ENCODE results near the gene ARHGAP26.
A peak's percentile ranks its signal among the peaks of the same experiment; 100 is the strongest.

Gene ARHGAP26

DNA sequence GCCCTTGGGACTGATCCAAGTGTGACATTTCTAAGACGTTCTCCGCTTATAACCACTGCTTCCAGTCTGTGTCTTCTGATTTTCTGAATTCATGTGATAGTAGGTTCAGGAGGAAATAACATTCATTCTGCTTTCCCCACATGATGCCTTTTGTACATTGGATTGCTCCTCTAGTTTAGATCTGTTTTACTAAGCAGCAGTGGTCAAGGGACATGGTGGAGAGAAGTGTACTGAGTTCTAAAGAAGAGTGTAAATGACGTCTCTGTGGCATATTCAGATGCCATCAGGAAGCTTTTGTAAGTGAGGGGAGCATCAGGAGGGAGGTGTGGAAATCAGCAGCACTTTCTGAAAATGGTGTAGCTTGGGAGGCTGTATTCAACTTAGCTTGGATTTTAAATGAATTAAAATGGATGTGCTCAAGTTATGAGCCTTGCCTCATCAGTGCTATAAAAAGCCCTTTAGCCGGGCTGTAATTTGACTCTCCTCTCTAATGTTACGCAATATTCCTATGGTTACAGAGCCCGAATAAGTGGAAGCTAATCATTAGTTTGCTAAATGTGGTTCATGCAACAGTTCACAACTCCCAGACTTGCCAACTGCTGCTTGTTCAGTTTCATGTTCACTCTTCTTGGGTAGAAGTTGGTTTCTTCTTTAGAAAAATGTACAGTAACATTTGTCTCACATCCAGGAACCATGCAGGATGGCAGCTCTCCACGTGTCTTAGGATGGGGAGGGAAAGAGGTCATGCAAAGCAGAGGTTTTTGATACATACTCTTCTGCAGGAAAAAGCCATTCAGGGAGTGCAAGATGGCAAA lies 281.3 kb downstream of the ARHGAP26 start:
- ATAC-seq: no peak

DNA sequence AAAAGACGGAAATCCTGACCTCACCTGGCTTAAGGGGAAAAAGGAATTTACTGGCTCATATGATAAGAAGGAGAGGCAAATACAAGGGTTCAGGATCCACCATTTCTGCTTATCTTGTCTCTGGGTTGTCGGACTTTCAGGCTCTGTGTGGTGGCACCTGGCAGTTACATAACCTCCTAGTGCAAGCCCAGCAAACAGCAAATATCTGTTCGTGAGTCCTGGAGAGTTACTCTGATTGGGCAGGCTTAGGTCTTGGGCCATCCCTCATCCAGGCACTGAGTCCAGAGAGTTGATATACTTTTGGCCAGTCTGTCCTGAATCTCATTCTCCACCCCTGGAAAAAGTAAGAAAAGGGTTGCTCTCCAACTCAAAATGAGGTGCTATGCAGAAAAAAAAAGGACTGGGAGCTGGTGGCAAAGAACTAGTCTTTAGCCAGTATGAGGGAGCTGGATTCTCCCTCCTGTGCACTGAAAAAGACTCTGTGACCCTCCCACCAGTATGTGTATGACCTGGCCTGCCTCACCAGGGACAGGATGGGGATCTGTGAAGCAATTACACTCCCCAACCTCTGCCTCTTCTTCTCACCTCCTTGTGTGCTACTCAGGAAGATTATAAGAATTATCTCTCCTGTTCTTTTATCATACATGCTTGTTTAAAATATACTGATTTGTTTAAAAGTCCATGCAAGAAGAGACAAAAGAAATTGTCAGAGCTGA lies 282.9 kb downstream of the ARHGAP26 start:
- no peak for ATAC-seq

DNA sequence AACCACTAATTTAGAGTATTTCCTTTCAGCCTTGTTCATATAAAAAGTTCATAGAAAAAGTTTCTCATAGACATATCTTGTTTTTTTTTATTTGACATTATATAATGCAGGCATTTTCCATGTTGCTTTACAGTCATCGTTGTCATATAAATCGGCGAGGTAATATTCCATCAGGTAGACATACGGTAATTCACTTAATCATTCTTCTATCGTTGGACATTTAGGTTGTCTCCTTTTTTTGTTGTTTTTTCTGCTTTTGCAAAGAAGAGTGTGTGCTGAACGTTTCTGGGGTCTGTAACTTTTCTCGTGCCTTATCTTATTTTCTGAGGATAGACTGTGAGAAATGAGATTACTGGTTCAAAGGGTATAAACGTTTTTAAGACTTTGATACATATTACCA lies 283.6 kb downstream of the ARHGAP26 start:
- ATAC-seq: no peak

DNA sequence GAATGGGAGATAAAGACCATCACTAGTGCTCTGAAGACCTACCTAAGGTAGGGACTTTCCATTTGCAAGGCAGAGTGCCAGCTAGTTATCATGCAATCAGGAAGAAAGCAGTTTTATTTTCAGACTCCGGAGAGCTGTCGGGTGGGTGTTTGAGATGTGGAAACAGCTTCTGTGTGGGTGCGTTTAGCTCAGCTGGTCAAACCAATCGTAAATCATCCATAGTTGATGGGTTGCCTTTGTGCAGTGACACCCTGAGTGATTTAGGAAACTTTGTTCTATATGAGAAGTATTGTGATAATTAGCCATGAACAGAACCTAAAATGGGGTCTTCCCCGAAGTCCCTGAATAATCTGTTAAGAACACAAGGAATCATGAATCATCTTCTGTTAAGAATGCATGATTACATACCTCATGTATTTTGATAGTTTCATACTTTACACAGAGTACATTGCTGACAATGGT lies 284.3 kb downstream of the ARHGAP26 start:
- peak; percentile 72 to 75 for ATAC-seq

DNA sequence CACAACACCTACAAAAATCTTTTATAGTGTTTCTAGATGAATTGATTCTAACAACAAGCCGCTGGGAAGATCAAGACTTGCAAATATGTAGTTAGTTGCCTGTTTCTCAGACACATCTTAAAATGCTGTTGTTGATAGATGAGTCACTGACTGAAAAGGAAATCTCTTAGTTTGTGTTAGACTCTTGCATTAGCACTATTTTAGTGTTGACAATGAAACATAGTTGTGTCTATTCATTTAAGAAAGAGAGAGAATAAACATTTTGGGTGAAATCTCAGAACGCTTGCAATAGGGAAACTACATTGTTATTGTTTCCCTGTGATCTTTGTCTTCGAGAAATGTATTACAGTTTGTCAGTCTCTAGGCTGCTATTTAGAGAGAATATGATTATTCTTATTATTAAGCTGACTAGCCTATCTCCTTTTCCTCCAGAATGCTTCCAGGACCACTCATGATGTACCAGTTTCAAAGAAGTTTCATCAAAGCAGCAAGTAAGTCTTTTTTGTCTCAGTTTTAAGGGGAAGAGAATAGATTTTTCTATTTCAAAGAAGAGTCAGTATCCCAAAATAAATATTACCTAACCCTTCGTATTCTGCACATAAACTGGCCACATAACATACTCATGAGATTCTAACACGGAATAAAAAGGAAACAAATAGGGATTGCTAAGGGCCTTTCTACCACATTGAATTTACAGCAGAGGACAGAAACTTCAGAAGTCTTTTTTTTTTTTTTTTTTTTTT lies 285.6 kb downstream of the ARHGAP26 start:
- ATAC-seq: peak; percentile 36 to 46

DNA sequence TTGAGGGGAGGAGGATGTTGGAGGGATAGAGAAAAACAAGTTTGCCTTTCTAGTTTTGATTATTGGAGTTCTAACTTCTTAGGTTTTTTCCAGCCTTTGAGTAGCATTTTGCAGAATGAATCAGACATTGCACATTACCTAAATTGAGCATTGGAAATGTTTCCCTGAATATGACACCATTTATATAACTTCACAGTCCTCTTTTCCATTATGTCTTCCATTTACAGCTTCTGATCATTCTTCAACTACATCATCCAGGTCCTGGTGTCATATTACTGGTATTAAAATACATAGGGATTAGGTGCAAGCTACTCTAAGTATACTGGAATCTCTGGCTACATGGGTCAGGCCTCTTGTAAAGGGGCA lies 286.1 kb downstream of the ARHGAP26 start:
- ATAC-seq: no peak

DNA sequence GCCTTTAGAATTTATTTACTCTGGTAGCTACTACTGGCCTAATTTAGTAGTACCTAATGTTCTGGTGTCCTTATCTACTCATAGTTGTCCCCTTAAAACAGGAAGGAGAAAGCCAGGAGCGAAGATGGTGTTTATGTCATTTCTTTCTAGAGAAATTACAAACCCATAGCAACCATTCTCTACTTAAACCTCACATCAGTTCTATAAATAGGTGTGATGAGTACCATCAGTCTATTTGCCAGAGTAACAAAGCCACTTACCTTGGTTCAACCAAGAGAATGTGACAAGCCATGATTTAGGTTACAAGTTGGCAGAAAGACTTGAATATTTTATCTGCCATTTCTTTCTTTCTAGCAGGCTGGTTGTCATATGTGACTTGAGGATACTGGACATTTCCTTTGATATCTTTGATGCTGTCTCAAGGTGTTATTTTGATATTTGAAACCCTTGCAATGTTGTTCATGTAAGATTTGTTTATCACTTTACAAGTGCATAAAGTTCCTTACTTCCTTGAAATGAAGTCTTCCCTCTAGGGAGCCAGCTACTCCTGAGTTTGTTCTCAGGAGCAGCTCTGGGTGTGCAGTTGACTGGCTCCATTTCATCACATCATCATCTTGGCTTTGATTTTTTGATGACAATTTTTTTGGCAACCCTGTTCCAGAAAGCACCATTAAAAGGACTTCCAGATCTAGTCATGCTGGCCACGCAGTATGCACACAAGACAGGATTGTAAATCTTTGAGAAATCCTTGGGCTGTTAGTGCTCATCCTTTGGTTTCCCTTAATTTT lies 286.8 kb downstream of the ARHGAP26 start:
- no peak for ATAC-seq

DNA sequence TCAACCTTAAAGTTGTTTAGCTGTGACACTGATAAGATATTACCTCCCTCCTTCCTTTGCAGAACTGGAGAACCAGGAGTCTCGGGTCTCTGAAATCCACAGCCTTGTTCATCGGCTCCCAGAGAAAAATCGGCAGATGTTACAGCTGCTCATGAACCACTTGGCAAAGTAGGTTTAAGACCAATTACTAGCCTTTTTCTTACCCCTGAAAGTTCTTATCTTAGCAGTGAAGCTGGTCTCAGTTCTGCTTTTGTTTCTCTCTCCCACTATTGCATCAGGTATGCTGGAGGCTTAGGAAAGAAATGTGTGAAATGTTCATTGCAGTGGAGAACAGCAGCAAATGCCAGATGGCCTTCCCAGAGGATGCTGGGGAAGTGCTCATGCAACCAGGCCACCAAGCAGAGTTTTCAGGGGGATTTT lies 287.4 kb downstream of the ARHGAP26 start:
- no peak for ATAC-seq

DNA sequence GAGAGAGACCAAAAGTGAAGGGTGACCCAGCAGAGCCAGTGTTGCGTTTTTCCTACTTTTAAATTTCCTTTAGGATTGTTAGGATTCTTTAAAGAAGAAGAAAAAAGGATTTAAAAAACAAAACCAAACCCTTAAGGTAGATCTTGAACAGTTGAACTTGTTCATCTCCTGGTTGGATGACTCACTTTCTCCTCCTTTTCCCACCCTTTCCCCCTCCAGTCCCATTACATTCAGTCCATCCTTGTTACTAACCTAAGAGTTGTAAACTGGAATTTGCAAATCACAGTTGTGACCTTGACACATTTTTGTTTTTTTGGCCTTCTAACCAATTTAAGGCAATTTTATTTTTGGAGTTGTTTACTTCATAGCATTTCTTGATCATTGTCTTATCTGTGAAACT lies 289.2 kb downstream of the ARHGAP26 start:
- no peak for ATAC-seq

DNA sequence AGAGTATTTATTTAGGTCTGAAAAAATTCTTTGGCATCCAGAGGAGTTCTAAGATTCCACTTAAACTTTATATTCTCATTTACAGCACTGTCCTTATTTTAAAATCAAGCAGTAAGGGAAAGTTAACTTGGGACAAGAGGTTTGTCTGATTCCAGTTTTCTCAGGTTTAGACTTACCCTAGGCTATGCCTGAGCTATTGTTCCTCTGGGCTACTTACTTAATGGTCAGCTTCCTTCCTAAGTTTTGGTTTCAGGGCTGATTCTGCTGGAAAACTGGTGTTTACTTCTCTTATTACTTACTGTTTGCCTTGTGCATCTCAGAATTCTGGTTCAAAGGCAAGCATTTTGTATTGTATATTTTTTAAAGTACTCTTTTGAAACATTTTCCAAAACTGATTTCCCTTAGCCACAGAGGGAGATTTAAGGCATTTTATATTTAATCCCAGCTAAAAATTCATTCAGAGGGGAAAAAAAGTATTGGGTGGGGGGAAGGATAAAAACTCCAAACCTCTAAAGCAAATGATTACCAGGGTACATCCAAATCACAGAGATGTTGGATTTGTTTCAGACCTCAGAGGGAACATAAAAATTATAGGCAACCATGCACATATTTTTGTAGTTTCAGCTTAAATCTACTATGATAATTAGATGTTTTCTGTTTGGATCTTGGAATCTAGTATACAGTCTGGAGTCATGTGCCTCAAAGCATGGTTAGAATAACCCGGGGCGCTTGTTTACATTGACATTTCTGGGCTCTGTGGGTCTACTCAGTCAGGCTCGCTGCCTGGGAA lies 290.0 kb downstream of the ARHGAP26 start:
- no peak for ATAC-seq

DNA sequence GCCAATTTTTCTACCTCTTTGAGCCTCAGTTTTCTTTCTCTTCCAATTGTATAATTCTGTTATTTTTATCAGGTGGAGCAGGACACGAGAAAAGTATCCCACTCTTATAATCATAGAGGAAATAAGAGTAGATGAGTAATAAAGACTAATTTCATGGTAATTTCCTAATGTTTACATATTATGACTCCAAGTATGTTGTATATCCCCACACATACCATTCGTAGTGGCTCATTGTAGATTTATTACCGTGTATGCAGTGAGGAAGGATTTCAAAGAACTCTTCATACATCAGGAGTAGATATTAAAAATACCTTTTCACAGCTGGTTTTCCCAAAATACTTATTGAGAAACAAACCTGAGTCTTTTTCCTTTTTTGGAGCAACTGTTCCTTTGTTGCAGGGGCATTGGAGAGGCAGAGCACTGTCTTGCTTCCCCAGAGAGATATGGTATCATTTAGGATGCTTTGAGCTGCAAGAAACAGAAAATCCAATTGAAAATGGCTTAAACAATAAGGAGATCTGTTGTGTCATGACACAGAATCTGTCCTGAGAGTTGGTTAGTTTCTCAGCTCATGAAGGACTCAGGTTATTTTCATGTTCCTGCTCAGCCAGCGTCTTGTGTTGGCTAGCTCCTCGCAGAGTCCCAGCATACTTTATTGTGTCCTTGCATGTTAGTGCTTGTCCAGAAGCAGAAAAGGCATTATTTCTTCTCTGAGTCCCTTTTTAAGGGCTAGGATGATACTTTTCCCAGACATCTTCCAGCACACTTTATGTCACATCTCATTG lies 291.2 kb downstream of the ARHGAP26 start:
- ATAC-seq: no peak

DNA sequence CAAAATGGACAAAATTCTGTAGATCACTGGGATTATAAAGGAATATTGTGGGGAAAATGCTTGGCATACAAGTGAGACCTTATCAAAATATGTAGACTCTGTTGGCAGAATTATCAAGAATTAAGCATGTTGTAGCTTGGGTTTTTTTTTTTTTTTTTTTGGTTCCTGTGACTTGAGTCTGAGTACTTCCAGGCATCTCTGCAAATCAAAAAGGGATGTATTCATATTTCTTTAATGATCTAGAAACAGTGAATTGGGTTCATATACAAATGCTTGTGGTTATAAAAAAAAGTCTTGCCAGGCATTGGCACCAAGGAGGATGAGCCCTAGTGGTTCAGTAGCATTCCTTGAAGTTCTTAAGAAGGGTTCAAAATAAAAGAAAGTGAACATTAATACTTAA lies 292.2 kb downstream of the ARHGAP26 start:
- ATAC-seq: no peak

DNA sequence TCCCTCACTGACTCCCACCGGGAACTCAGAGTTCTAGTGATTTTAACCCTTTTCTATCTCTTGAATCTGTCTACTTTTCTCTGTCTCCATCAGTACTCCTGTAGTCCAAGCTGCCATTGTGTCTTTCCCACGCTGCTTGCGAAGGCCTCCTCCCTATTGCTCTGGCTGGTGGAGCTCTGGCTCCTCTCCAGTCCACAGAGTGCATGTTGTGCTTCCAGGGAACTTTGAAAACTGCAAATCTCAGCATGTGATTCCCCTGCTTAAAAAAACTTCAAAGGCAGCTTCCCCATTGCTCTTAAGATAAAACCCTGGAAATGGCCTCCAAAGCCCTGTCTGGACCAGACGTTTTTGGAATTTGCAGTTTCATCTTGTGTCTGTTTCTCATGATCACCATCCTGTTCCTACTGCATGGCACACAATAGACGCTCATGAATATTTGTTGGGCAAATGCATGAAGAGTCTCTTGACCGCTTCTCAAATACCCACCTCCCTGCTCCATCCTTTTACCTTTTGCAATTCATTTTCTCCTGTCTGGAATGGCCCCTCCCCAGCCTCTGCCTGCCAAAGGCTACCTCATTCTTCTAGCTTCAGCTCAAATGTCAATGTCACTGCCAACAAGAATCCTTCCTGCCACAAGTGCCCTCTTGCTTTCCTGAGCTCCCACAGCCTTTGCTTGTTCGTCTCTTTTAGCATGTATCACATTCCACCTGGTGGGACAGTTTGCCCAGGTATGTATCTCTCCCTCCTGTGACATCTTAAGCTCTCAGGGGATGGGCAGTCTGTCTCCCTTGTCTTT lies 293.2 kb downstream of the ARHGAP26 start:
- no peak for ATAC-seq

DNA sequence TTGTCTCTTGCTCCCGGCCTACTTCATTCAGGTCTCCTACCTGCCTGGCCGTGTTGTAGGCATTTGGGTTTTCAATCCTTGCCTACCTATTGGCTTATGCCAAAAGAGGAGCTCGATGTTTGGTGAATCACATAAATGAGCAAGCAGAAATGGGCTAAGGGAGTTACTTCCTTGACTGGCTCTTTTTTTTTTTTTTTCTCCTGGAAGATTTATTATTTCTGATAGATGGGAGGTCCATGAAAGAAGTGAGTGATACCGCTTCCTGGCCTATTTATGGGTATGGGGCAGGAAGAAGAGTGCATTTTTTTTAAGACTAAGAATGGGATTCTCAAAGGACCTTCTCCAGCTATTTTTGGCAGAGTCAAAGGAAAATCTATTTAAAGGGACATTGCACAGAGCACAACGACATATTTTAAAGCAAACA lies 294.1 kb downstream of the ARHGAP26 start:
- ATAC-seq: no peak

DNA sequence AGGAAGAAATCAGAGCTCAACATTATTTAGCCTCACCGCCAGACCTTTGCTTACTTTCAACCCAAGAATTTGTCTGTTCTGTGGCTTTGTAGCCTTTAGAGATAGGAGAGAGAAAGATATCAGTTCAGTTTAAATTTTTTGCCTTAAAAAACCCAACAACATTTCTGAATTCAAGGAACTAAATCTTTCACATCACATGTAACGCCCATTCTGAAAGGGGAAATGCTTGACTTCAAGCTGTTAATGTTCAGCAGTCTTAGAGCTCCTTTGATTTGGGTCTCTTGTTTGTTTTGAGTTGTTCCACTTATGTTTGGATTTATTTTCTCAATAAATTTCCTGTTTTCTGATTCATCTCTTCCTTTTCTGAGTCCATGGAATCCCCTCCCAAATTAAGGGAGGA lies 294.5 kb downstream of the ARHGAP26 start:
- ATAC-seq: no peak

DNA sequence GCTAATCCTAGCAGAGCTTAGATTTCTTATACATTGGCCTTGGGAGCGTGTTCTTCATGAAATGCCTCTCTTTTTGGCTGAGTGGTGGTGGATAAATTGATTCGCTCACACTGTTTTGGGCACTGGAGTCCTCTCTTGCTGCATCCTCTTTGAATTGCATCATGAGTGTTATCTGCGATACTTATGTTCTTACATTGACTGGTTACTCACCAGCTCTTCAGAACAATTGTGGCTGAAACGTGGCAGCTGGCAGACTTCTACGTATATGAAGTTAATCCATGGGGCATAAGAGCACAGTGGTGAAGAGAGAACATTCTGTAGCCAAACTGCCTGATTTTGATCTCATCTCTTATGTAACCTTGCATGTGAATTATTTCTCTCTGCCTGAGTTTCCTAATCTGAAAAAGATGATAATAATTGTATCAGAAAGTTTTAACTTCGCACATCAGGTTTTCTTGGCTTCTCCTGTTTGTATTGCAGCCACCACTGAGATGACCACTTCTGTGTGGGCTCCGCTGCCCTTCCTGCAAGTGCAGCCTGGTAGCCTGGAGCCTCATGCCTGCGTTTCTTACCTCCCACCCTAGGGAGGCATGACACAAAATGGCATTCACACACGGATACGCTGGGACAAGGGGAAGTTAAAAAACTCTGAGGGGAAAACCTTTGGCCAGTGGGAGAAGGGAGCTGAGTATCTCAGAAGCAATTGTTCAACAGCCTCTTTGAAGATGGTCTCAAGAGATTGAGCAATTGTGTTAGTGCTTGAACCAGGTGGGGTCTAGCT lies 295.2 kb downstream of the ARHGAP26 start:
- ATAC-seq: no peak

DNA sequence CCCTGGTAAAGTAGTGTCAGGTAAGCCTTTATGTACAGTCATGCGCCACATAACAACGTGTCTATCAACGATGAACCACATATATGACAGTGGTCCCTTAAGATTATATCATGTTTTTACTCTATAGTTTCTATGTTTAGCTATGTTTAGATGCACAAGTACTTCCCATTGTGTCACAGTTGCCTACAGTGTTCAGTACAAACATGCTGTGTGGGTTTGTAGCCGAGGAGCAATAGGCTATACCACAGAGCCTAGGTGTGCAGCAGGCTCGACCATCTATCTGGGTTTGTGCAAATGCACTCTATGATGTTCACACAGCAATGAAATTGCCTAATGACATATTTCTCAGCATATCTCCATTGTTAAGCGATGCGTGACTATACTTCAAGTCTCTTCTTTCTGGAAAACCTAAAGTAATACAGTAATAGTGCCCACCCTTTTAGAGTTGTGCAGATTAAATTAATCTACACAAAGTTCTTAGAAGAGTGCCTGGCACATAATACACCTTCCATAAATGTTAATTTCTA lies 295.9 kb downstream of the ARHGAP26 start:
- no peak for ATAC-seq

DNA sequence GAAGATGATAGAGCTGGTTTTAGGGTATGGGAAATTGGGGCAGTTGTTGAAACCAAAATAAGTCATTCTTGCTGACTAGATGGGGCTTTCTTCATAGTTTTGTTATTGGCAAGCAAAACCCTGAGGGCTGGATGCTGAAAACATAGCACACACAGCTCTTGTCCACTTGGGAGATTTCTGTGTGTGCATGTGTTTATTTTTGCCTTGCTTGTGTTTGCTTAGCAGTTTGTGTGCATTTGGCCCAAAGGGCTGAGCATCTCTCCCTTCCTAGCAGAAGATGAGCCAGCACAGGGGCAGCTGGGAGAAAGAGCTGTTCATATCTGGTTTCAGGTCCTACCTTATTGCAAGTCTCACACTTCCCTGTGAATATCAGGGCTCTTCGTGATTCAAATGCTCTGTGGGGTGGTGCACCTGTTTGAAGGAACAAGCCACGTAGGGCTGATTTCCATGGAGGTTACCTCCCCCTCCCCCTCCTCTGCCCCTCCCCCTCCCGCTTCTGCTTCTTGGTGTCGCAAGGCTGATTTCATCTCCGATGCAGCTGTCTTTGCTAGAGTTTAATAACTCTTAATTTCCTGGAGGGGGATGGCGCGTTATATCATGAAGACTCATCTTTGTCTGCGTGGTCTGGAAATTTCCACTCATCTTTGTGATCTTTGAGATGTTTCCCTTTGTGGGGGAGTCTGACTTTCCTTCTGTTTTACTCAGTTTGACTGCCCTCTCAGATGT lies 296.5 kb downstream of the ARHGAP26 start:
- ATAC-seq: peak; percentile 55 to 59
